NCI-H2196 treated with DMSO at 0.1 percent for 48 hours (cell line): ENCODE measurements around the gene PLCB4.
A peak's percentile ranks its signal among the peaks of the same experiment; 100 is the strongest.

Experiments used
- DNase-seq: peaks from one replicate; lab custom pipeline; 2025; ENCODE audit not compliant: unreplicated experiment; lab: John Stamatoyannopoulos, UW

PLCB4 gene

GRCh38 chr20:9100691-9101090, 31.8 kb downstream of the PLCB4 start:
- DNase-seq: no peak

DNA sequence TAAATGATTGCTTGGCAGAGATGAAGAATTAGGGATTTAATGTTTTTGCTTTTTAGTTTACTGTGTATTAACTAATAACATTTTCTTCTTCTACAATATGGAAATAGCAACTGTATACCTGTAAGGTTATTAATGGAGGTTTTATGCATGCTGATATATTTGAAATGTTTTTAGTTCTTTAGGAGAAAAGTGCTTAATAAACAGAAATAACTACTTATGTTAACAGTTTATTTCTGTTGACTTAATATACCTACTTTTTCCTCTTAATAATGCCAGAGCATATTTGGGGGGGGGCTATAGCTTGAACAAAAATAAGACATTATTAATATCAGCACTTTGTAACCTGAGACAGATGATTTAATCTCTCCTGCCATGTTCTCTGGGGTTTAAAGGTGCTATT, 33.6 kb downstream of the PLCB4 start:
- no peak for DNase-seq

GRCh38 chr20:9103955-9104354, 35.1 kb downstream of the PLCB4 start:
- DNase-seq: no peak

GRCh38 chr20:9108260-9108659, 39.4 kb downstream of the PLCB4 start:
- no peak for DNase-seq

DNA sequence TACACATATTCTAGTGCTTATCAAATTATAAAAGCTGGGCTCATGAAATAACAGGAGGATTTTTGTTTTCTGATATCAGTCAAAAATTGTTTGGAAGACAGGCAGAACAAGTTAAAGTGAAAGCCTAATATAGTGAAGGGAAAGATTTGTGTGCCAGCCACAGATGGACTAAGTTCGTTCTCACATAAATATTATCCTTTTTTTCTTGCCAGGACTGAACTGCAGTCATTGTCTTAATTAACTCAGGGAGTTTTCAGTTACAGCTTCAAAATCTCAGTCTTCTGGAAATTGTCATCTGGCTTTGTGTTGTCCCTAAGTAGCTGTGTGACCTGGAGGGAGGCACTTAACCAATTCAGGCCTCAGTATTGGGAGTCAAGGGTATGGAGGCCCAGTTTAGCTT, 40.7 kb downstream of the PLCB4 start:
- no peak for DNase-seq

- DNase-seq: no peak
These were observed 41.5 kb downstream of the PLCB4 start for GRCh38 chr20:9110365-9110764.

DNA sequence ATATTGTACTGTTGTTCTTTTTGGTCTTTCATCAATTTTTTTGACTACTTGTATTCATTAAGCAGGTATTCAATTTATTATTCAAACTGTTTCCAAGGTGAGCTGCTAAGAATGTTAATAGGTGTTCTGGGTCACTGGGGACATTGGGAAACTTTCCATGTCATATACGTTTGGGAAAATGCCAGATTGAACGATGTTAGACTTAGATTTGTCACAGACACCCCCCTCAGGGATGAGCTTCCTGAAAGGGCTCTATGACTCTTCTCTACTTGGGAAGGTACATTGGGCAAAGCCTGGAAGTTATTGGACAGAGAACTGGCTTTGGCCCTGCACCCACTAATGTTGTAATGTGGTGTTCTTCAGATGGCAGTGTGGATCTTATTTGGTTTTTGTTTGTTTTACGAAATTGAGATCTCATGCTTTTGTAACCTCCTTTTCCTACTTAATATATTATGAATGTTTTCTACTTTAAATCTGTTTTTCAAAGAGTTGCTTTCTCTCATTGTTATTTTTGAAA, 42.1 kb downstream of the PLCB4 start:
- DNase-seq: no peak

- no peak for DNase-seq
These were observed 43.9 kb downstream of the PLCB4 start for GRCh38 chr20:9112541-9113515.

- DNase-seq: no peak
These were observed 45.8 kb downstream of the PLCB4 start for GRCh38 chr20:9114709-9115108.

GRCh38 chr20:9117548-9117947, 48.7 kb downstream of the PLCB4 start:
- DNase-seq: no peak

GRCh38 chr20:9119776-9120175, 50.9 kb downstream of the PLCB4 start:
- peak; percentile 53 for DNase-seq

GRCh38 chr20:9121211-9121610, 52.3 kb downstream of the PLCB4 start:
- DNase-seq: no peak

- DNase-seq: no peak
These were observed 53.7 kb downstream of the PLCB4 start for GRCh38 chr20:9122571-9122970.

DNA sequence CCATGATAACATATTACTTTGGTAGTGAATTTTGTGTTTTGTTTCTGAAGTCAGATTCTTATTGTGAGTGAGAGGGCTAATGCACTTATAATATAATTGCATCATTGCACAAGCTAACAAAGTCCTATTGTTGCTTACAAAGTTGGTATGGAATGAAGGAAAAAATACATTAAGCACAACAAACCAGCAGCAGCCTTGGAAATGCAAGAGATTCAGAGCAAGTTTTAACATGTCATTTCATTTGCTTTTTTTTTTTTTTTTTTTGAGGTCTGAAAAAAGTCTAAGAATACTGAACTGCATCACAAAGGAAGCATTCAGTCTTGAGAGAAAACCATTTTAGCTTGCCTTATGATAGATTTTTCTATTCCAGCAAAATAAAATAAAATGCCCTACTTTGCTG, 57.6 kb downstream of the PLCB4 start:
- no peak for DNase-seq

DNA sequence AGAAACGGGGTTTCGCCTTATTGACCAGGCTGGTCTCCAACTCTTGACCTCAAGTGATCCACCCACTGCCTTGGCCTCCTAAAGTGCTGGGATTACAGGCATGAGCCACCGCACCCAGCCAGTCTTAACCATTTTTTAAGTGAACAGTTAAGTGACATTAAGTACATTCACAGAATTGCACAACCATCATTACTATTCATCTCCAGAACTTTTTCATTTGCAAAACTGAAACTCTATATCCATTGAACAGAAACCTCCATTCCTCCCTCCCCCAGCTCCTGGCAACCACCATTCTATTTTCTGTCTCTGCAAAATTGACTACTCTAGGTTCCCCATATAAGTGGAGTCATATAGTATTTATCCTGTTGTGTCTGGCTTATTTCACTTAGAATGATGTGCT, 59.7 kb downstream of the PLCB4 start:
- no peak for DNase-seq

- DNase-seq: no peak
These were observed 60.9 kb downstream of the PLCB4 start for GRCh38 chr20:9129756-9130155.

DNA sequence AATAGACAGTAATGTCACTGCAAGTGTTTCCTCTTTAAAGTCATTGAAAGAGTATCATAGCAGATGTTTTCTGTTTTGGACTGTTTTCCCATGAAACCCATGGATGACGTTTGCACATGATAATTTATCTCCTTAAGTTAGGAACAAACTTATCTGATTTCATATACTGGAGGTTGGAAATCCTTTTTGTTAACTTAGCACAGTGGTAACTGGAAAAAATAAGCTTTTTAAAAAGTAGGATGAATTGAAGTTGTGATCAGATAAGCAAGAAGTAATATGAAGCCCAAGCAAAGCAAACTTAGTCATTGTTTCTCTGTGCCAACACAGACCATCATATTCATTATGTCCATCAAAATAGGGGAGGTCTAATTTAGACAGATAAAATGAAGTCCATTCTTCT, 61.6 kb downstream of the PLCB4 start:
- no peak for DNase-seq

DNA sequence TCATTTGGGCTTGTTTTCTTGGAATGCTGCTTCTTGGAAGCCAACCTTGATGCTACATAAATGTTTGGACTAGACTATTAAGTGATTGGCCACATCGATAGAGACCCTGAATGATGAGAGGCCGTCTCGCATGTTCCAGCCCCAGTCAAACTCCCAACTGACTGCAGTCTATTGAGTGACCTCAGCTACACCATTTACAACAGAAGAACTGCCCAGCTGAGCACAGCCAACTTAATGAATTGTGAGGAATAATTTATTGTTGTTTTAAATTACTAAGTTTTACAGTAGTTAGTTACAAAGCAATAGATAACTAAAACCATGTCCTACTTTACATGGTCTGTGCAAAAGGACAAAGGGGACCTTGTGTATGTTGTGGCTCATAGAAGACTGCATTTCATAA, 63.0 kb downstream of the PLCB4 start:
- DNase-seq: no peak

DNA sequence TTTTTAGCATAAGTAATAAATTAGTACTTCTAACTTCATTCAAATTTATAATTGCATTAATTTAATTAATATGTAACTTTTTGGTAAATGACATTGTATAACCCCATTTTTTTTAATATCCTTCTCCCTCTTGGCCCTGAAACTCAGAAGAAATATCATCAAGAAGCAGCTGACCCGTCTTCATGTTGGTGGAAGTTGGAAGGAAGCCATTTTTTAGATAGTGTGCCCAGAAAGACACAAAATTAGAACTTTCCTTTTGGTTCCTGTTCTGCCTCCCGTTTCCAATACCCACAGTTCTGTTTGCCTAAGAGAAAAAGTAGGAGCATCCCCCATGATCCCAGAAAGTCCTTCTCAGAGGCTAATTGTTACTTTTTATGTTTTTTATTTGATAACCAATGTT, 65.5 kb downstream of the PLCB4 start:
- no peak for DNase-seq

DNA sequence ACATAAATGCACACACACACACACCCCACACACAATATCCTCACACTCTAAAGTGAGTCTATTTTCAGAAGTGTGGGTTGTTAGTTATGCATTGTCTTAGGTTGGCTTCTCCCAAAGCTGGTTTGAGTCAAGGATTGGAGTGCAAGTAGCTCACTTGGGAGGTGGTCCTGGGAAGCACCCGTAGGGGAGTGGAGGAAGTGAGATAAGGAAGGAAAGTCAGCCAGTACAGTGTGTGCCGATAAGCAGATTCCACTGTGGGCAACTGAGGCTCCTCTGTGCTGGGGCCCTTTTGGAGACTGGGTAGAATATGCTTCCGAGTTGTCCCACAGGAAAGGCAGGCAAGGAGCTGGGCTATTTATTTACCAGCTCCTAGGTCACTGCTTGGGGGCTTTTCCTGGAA, 67.2 kb downstream of the PLCB4 start:
- DNase-seq: no peak

- DNase-seq: no peak
These were observed 68.1 kb downstream of the PLCB4 start for GRCh38 chr20:9137001-9137400.

DNA sequence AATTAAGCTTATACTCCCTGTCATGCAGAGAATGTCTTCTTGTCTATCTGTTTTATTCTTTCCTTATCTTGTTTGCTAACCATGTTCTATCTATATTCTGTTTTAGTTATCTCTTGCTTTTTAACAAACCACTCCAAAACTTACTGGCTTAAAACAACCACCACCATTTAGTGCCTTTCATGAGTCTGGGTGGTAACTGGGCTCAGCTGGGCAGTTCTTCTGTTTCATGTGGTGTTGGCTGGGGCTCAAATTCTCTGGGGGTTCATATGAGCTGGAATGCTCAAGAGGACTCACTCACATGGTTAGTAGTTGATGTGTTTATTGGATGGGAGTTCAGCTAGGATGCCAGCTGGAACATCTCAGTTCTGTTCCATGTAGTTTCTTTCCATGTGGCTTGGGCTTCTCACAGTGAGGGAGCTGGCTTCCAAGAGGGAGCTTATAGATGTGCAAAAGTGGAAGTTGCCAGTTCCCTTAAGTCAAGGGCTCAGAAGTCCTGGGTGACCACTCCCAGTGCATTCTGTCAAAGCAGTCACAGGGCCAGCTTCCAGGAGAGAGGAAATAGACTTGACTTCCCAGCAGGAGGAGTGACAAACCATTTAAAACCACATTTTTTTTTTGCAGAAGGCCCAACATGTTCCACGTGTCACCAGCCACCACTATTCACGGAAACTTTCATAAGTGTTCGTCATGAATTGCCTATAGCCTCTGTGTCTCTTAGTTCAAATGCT, 70.4 kb downstream of the PLCB4 start:
- DNase-seq: no peak
